Measurements from ENCODE around the gene SET.
"Not testable (repeated sequence)": the region's sequence is repeated elsewhere in the genome, so short reads cannot be mapped to it uniquely, and the experiment has no call there.

The SET gene

GRCh38 chr9:128689293-128689774, 312 bp downstream of the SET start:
- no peak for FAIRE-seq

GRCh38 chr9:128689820-128690683, 1.0 kb downstream of the SET start:
- FAIRE-seq: no peak

- FAIRE-seq: no peak
These were observed 1.6 kb downstream of the SET start for GRCh38 chr9:128690684-128691034.

GRCh38 chr9:128693738-128694137, 4.7 kb downstream of the SET start:
- not testable (repeated sequence) for FAIRE-seq

- FAIRE-seq: no peak
These were observed 5.3 kb downstream of the SET start for GRCh38 chr9:128694344-128694743.

- FAIRE-seq: no peak
These were observed 8.1 kb downstream of the SET start for GRCh38 chr9:128696923-128697707.

- not testable (repeated sequence) for FAIRE-seq
These were observed 10.2 kb downstream of the SET start for GRCh38 chr9:128699096-128699795.

GRCh38 chr9:128701227-128701854, 12.3 kb downstream of the SET start:
- FAIRE-seq: no peak

GRCh38 chr9:128702445-128702948, 13.5 kb downstream of the SET start, which contains the start of gene PKN3:
Gene PKN3, plus strand, starts transcription at chr9:128702503. Its CDS starts 413 bp downstream, at chr9:128702916.
- no peak for FAIRE-seq

- no peak for FAIRE-seq
These were observed 14.1 kb downstream of the SET start for GRCh38 chr9:128702949-128703615.

- no peak for FAIRE-seq
These were observed 14.8 kb downstream of the SET start for GRCh38 chr9:128703616-128704355.

GRCh38 chr9:128704356-128704670, 15.3 kb downstream of the SET start:
- FAIRE-seq: no peak

GRCh38 chr9:128705051-128705965, 16.3 kb downstream of the SET start:
- FAIRE-seq: no peak

- no peak for FAIRE-seq
These were observed 17.0 kb downstream of the SET start for GRCh38 chr9:128706045-128706444.

GRCh38 chr9:128706671-128707381, 17.8 kb downstream of the SET start:
- no peak for FAIRE-seq

GRCh38 chr9:128707446-128707845, 18.4 kb downstream of the SET start:
- no peak for FAIRE-seq

- FAIRE-seq: no peak
These were observed 23.7 kb downstream of the SET start for GRCh38 chr9:128712451-128713410.

- no peak for FAIRE-seq
These were observed 24.4 kb downstream of the SET start for GRCh38 chr9:128713411-128713780.

All from islet of Langerhans (tissue), 1 donor.